Kidney (tissue), 14 donors: ENCODE results near the gene SUPV3L1. TPM values are rescaled to one million over a fixed set of nuclear protein-coding genes. Genes with fewer than 3 reads are reported as not detected.

Experiments
- DNase-seq, 5 donors: peaks; one replicate each; pipeline ENCODE4 v3.0.0-alpha.2; 2013 to 2020
- FAIRE-seq: peaks from 2 replicates; lab custom pipeline; 2012; peaks lifted over from hg19 to GRCh38; lab: Jason Lieb, UNC
- H3K27ac ChIP-seq, 2 donors: one replicate each; pipeline ENCODE4 v1.7.0; 2013; ENCODE audit warnings: low read depth in 2 of 2, low read length in 2 of 2, inconsistent platforms in 1 of 2
- H3K27me3 ChIP-seq: one replicate; pipeline ENCODE4 v1.7.1; 2013; ENCODE audit warnings: low read length, inconsistent platforms; ENCODE audit not compliant: control insufficient read depth, insufficient read depth
- H3K36me3 ChIP-seq, 3 donors: one replicate each; pipeline versions ENCODE4 v1.7.0 to v1.7.1; 2013; ENCODE audit warnings: low read length in 3 of 3, control low read depth in 1 of 3, inconsistent platforms in 1 of 3; ENCODE audit not compliant: insufficient read depth in 3 of 3, control insufficient read depth in 2 of 3
- H3K4me1 ChIP-seq, 3 donors: one replicate each; pipeline versions ENCODE4 v1.7.0 to v1.7.1; 2013; ENCODE audit warnings: low read length in 3 of 3, inconsistent platforms in 1 of 3, low read depth in 1 of 3; ENCODE audit not compliant: control insufficient read depth in 2 of 3, insufficient read depth in 2 of 3
- H3K4me3 ChIP-seq, 3 donors: one replicate each; pipeline versions ENCODE4 v1.7.0 to v1.8.1; 2013; ENCODE audit warnings: low read length in 3 of 3, control low read depth in 1 of 3, inconsistent platforms in 1 of 3
- H3K9ac ChIP-seq, 3 donors: one replicate each; pipeline versions ENCODE4 v1.7.0 to v1.7.1; 2013; ENCODE audit warnings: low read length in 3 of 3, control low read depth in 1 of 3, inconsistent platforms in 1 of 3
- H3K9me3 ChIP-seq, 3 donors: one replicate each; pipeline versions ENCODE4 v1.7.0 to v1.7.1; 2013; ENCODE audit warnings: low read length in 3 of 3, control low read depth in 1 of 3, inconsistent platforms in 1 of 3; ENCODE audit not compliant: control insufficient read depth in 2 of 3, insufficient read depth in 1 of 3
- CTCF ChIP-seq: IDR thresholded peaks from 3 replicates; pipeline ENCODE4 v1.5.1; 2012; ENCODE audit warnings: mild to moderate bottlenecking, moderate library complexity, borderline replicate concordance; ENCODE audit not compliant: insufficient read depth; ENCODE audit errors: extremely low read depth
- intact Hi-C: fragments of 100-400 bp; cut with DNase I; formaldehyde crosslinking; loops from one replicate; pipeline ENCODE4 v1.11.1; 2022
- polyA plus RNA-seq: library from polyadenylated mRNA; stranded (reverse); fragments of 350-450 nt; fragmentation: Illumina TruSeq; extraction: RNeasy Lipid Tissue Mini Kit (QIAGEN cat#74804); gene quantifications from one replicate; pipeline ENCODE4 v1.2.3, GENCODE V29; 2014; ENCODE audit warnings: low read depth, low replicate concordance; ENCODE audit not compliant: insufficient read depth
- total RNA-seq: library from RNA; stranded (reverse); fragmentation: NEBNext Ultra II Directional; extraction: Animal tissue kit (Norgen Biotek cat#: 25700); gene quantifications from one replicate; pipeline ENCODE4 v1.2.1, GENCODE V29; 2021
- donor health status: control.
- donor health status: control.
- donor health status: control.
- donor health status: control.
- donor health status: control.
- donor health status: DM: yes; HTN: yes; CAD: no.
- donor health status: Normal renal cell carcinoma (clear cell type).

Gene SUPV3L1
- total and polyA plus RNA-seq, 2 donors from 2014 or later = 25.1 to 48.3 TPM

- intact Hi-C loops = no loop called here
- no peak overlapping the region for H3K4me3 ChIP-seq
- DNase-seq (no peak), FAIRE-seq (no peak)
- H3K9me3 ChIP-seq = no peaks in the 10 kb centered on the region
- H3K9ac ChIP-seq = no peak overlapping the region
- H3K36me3 ChIP-seq = peaks cover 0 to 3% (median 0%) of the 10 kb centered on the region in 3 donors
- H3K27ac ChIP-seq = no peak overlapping the region
- no peaks in the 10 kb centered on the region for H3K27me3 ChIP-seq
- peaks cover 0 to 6% (median under 1%) of the 10 kb centered on the region in 3 donors for H3K4me1 ChIP-seq
- TF ChIP-seq CTCF = no peak
These were observed 50.1 kb downstream of the SUPV3L1 start for GRCh38 chr10:69230128-69230527.

GRCh38 chr10:69232252-69232651 lies 52.2 kb downstream of the SUPV3L1 start:
- Histone ChIP-seq H3K27ac (no peak overlapping the region), H3K27me3 (no peaks in the 10 kb centered on the region), H3K36me3 (peaks cover 0 to 3% (median 0%) of the 10 kb centered on the region in 3 donors), H3K4me3 (no peak overlapping the region), H3K4me1 (no peaks in the 10 kb centered on the region), H3K9me3 (no peaks in the 10 kb centered on the region), H3K9ac (no peak overlapping the region)
- DNase-seq (no peak), FAIRE-seq (no peak)
- TF ChIP-seq CTCF = no peak
- intact Hi-C loops = no loop called here

GRCh38 chr10:69232736-69233480 lies 52.9 kb downstream of the SUPV3L1 start:
- H3K9me3 ChIP-seq = no peaks in the 10 kb centered on the region
- FAIRE-seq = no peak
- peak in 1 of 5 donors; percentile 34 for DNase-seq
- peaks cover 0 to 2% (median 0%) of the 10 kb centered on the region in 3 donors for H3K4me1 ChIP-seq
- TF ChIP-seq CTCF = no peak
- no peaks in the 10 kb centered on the region for H3K36me3 ChIP-seq
- no peak overlapping the region for H3K4me3 ChIP-seq
- no peaks in the 10 kb centered on the region for H3K27me3 ChIP-seq
- H3K27ac ChIP-seq = no peak overlapping the region
- intact Hi-C loops = no loop called here
- no peak overlapping the region for H3K9ac ChIP-seq
